ENCODE measurements around the gene DGCR6L.

GRCh38 chr22:20273758-20274181, 46.1 kb downstream of the DGCR6L start:
- TF ChIP-seq EGR1 (IDR thresholded peaks at IDR 0.05) (no peak), TAF1 (IDR thresholded peaks at IDR 0.05; ENCODE audit: low read depth) (no peak), MAX (IDR thresholded peaks at IDR 0.05) (no peak), FOXM1 (IDR thresholded peaks at IDR 0.05; ENCODE audit: borderline replicate concordance, low read depth) (no peak), USF1 (IDR thresholded peaks at IDR 0.05) (no peak), EP300 (IDR thresholded peaks at IDR 0.05; ENCODE audit: borderline replicate concordance) (no peak), YY1 (IDR thresholded peaks at IDR 0.05; ENCODE audit: low read depth) (no peak), RAD21 (IDR thresholded peaks at IDR 0.05; ENCODE audit: low read depth) (no peak), REST (IDR thresholded peaks at IDR 0.05; ENCODE audit: low read depth) (no peak), CEBPB (IDR thresholded peaks at IDR 0.05) (no peak), ZBTB7A (IDR thresholded peaks at IDR 0.05; ENCODE audit: low read depth) (no peak), NFIC (IDR thresholded peaks at IDR 0.05) (no peak), CREB1 (IDR thresholded peaks at IDR 0.05; ENCODE audit: low read depth) (no peak)
